ENCODE results near the gene MYLK. TPM values are rescaled to one million over a fixed set of nuclear protein-coding genes. Genes with fewer than 3 reads are reported as not detected.

Gene MYLK
- total and polyA plus RNA-seq, 9 of the 15 experiments (the other 6 are each of a cell fraction or from before 2014, with no cell fraction given): 0.11 to 0.53 (median 0.18) TPM; not detected in 2

GRCh38 chr3:123698813-123699212 is 185.3 kb downstream of the MYLK start:
- ATAC-seq: no peak
- no peak overlapping the region for H2AFZ ChIP-seq (ENCODE audit: low read depth, low read length)
- DNase-seq (ENCODE audit: extremely low read depth in 1 of 4, low spot score in 3 of 4): no peak
- no peak for FAIRE-seq
- no peak overlapping the region for H3K4me2 ChIP-seq (ENCODE audit: insufficient read depth, low read length)
- no peak overlapping the region for H3K9ac ChIP-seq (ENCODE audit: insufficient read depth in 1 of 2, low read depth in 2 of 2, low read length in 2 of 2)
- H3K9me1 ChIP-seq (ENCODE audit: control insufficient read depth, insufficient read depth, low read length): no peaks in the 10 kb centered on the region
- intact Hi-C loops (cut with micrococcal nuclease): no loop called here
- H3K79me2 ChIP-seq (ENCODE audit: control insufficient read depth, insufficient read depth, low read length): no peaks in the 10 kb centered on the region
- no peaks in the 10 kb centered on the region for H4K20me1 ChIP-seq (replicated peaks; ENCODE audit: control insufficient read depth, insufficient read depth, low read length)
- H3K27ac ChIP-seq (ENCODE audit: extremely low read depth, low read depth, low read length): no peak overlapping the region
- ChIA-PET POLR2A (interaction anchor here (0.6 kb wide), 1 partner anchor 17 kb away, joined by 4 read pairs; no protein-coding TSS in a partner anchor), CTCF (ENCODE audit: low intra/inter-chr PET ratio) (no interaction called here)
- no peaks in the 10 kb centered on the region for H3K4me1 ChIP-seq (replicated peaks in 1 of 2; ENCODE audit: control insufficient read depth in 2 of 2, insufficient read depth in 2 of 2, low read length in 2 of 2)
- no peaks in the 10 kb centered on the region for H3K9me3 ChIP-seq (replicated peaks; ENCODE audit: control insufficient read depth, insufficient read depth, low read depth, low read length)
- no peaks in the 10 kb centered on the region for H3K36me3 ChIP-seq (ENCODE audit: control insufficient read depth, insufficient read depth, low read length)
- no TSS peak for BruUV-seq (replicated peaks)
- TF ChIP-seq NR2C2 (CRISPR knock-in tag; IDR thresholded peaks at IDR 0.05) (no peak), NR2C2 (tag; IDR thresholded peaks at IDR 0.05) (peak; percentile 62; the same call in 1 of the 2 replicates), ZBTB33 (CRISPR knock-in tag; IDR thresholded peaks at IDR 0.05) (no peak), MAZ (CRISPR knock-in tag; conservative IDR thresholded peaks at IDR 0.05 in 1 of 2, IDR thresholded peaks at IDR 0.05 in 1 of 2) (no peak), POLR2G (IDR thresholded peaks at IDR 0.05; ENCODE audit: low read depth, low read length) (no peak), MAFK (IDR thresholded peaks at IDR 0.05; ENCODE audit: low read length) (no peak)
- TF ChIP-seq, protein P1, sequence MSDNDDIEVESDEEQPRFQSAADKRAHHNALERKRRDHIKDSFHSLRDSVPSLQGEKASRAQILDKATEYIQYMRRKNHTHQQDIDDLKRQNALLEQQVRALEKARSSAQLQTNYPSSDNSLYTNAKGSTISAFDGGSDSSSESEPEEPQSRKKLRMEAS (CRISPR knock-in tag; IDR thresholded peaks at IDR 0.05): no peak
- in situ Hi-C loops (cut with MboI): no loop called here
- no peak overlapping the region for H3K4me3 ChIP-seq
- H3K27me3 ChIP-seq (ENCODE audit: control insufficient read depth in 2 of 2, insufficient read depth in 2 of 2, low read length in 2 of 2): peaks cover 0 to 31% of the 10 kb centered on the region in 2 experiments; a peak in 2 of 5 replicates
- 5% methylated on average over 3 of the region's 5 CpGs for WGBS (ENCODE audit: insufficient coverage, low coverage, missing lambda C conversion rate)

All from K562 (cell line).